Rectal smooth muscle tissue (tissue), 1 donor: ENCODE measurements around the gene ZFP57.

ENCODE experiments used
- H3K27ac ChIP-seq: one replicate; pipeline ENCODE4 v1.7.0; 2013; ENCODE audit warnings: low read depth, low read length, inconsistent platforms
- H3K27me3 ChIP-seq: one replicate; pipeline ENCODE4 v1.7.0; 2013; ENCODE audit warnings: low read length; ENCODE audit not compliant: control insufficient read depth, insufficient read depth
- H3K36me3 ChIP-seq: one replicate; pipeline ENCODE4 v1.7.0; 2013; ENCODE audit warnings: low read length; ENCODE audit not compliant: control insufficient read depth, insufficient read depth
- H3K4me1 ChIP-seq: one replicate; pipeline ENCODE4 v1.7.0; 2013; ENCODE audit warnings: low read length; ENCODE audit not compliant: control insufficient read depth, insufficient read depth
- H3K4me3 ChIP-seq: one replicate; pipeline ENCODE4 v1.7.0; 2013; ENCODE audit warnings: low read length
- H3K9ac ChIP-seq: one replicate; pipeline ENCODE4 v1.7.0; 2013; ENCODE audit warnings: low read length

ZFP57 gene

DNA sequence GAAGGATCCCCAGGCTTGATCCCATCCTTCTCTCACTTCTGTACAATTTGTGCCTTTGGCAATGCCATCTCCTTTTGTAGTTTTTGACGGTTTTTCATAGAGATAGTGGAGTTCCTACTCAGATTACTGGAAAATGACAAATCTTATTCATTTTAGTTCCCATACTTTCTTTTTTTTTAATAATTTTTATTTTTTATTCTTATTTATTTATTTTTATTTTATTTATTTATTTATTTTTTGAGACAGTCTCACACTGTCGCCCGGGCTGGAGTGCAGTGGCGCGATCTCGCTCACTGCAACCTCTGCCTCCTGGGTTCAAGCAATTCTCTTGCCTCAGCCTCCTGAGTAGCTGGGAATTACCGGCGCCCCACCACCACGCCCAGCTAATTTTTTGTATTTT is 43.7 kb downstream of the ZFP57 start:
- Histone ChIP-seq H3K27ac (no peak overlapping the region), H3K27me3 (no peaks in the 10 kb centered on the region), H3K4me1 (no peaks in the 10 kb centered on the region), H3K4me3 (no peak overlapping the region), H3K36me3 (no peaks in the 10 kb centered on the region), H3K9ac (no peak overlapping the region)

DNA sequence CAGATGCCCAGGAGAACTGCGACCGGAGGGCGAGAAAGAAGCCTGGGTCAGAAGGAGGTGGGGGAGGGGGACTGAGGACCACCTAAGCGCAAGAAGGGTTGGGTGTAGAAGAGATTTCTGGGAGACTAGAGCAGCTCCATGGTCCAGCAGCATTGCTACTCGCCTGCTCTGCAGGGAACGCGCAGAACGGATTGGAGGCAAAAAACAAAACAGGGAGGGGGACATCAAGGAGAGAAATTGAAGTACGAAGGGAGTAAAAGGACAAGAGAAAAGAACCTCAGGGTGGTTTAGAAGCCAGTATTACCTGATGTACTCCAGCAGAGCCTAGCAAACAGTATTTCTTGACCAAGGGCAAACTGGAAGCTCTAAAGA is 47.4 kb downstream of the ZFP57 start:
- Histone ChIP-seq H3K27me3 (peaks cover 2% of the 10 kb centered on the region), H3K36me3 (no peaks in the 10 kb centered on the region)

DNA sequence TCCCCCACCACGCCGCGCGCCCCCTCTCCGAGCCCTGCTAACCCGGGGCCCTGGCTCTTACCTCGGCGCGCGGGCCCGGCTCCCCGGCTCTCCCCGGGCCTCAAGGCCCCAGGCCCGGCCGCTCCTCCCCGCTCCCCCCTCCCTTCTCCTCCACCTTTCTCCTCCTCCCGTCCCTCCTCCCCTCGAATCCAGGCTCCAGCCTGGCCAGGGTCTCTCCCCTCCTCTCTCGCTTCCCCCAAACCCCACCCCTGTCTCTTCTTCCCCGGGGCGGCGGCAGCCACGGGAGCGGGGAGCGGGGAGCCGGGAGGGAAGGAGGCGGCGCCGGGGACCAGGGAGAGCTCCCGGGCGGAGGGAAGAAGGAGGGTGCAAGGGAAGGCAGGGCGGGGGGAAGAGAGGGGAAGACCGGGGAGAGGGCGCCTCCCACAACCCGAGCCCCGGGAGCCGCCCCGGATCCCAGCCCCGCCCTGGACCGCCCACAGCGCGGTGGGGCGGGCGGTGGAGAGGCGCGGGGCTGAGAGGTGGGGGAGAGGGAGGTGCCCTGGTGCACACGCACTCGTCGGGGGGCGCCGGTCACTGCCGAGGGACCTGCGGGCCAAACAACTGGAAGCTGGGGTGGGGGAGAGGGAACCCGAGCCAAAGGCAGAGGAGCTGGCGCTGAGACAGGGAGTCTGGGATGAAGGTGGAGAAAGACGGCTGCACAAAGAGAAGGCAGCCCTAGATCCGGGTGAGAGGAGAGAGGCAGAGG is 48.0 kb downstream of the ZFP57 start, which contains the start of gene GABBR1:
TSS of gene GABBR1 (minus strand) at position 395 of the 745 bp plus-strand sequence. CDS start 798 bp downstream, outside the sequence.
- Histone ChIP-seq H3K36me3 (no peaks in the 10 kb centered on the region), H3K4me3 (peak within 1 kb of the TSS; percentile 68), H3K27me3 (peaks cover 2% of the 10 kb centered on the region), H3K27ac (peak within 1 kb of the TSS; percentile 68), H3K9ac (peak within 1 kb of the TSS; percentile 19), H3K4me1 (peaks cover 8% of the 10 kb centered on the region)

More for the DNA sequence above, 47.4 kb downstream of the ZFP57 start:
- Histone ChIP-seq H3K4me1 (peaks cover 8% of the 10 kb centered on the region), H3K4me3 (peak overlapping the region; percentile 68), H3K27ac (peak overlapping the region; percentile 68), H3K9ac (peak overlapping the region; percentile 19)

DNA sequence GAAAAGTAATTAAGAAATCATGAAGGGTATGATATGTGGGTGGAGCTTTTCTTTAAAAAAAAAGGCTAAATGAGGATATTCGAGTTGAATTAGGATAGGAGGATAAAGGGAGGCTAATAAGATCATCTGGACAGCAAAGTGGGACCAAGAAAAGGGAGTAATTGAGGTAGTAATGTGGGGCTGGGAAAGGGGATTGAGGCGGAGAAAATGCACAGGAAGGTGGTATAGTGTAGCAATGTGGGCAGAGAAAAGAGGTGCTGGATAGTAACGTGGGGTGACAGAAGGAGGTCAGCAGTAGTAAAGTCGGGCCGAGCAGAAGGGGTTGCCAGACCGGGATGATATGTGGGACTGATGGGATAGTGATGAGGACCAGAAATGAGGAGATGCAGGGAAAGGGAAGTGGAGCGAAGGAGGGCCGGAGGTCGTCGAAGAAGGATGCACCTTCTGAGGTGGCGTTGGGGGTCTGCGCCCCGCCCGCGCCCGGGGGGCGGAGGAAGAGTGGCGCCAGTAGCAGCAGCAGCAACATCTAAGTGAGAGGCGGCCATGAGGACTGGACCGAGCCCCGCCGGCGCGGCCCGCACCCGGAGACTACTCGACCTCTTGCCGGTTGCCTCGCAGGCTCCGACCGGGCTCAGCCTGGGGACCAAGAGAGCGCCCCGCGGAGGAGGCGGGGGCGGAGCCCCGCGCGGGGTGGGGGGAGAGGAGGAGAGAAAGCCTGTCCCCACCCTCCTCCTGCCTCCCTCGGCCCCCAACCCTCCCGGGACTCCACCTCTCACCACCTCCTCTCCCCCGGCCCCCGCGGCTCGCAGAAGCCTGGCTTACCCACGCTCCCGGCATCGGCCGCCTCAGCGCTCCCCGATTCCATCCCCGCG is 48.9 kb downstream of the ZFP57 start:
- H3K27me3 ChIP-seq: peaks cover 2% of the 10 kb centered on the region
- peak overlapping the region; percentile 63 for H3K4me3 ChIP-seq
- peak overlapping the region; percentile 68 for H3K27ac ChIP-seq
- peaks cover 8% of the 10 kb centered on the region for H3K4me1 ChIP-seq
- H3K36me3 ChIP-seq: no peaks in the 10 kb centered on the region
- no peak overlapping the region for H3K9ac ChIP-seq

DNA sequence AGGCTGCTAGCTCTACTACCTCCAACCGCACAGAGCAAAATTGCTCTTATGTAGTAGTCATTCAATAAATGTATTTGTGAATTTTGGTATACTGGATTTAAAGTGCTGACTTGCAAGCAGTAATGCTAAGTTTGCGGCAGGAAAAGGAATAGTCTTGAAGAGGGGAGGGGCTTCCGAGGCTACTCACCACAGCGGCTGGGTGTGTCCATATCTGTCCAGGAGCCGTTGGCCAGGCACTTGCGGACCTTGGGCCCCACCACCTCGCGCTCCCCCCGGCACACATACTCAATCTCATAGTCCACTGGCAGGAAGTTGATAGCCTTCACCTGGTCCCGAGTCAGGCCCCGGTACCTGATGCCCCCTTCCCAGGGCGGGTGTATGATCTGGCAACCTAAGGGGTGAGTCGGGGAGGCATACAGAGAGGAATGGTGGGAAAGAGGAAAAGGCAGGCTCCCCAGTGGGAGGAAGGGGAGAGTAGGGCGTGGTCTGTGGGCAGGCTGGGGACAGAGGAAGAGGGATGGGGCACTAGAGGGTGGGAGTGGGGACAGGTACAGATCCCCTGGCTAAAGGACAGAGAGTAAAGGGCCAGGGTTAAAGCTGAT is 49.6 kb downstream of the ZFP57 start:
- Histone ChIP-seq H3K27ac (no peak overlapping the region), H3K4me1 (peaks cover 8% of the 10 kb centered on the region), H3K9ac (no peak overlapping the region), H3K27me3 (peaks cover 2% of the 10 kb centered on the region), H3K4me3 (no peak overlapping the region), H3K36me3 (no peaks in the 10 kb centered on the region)

DNA sequence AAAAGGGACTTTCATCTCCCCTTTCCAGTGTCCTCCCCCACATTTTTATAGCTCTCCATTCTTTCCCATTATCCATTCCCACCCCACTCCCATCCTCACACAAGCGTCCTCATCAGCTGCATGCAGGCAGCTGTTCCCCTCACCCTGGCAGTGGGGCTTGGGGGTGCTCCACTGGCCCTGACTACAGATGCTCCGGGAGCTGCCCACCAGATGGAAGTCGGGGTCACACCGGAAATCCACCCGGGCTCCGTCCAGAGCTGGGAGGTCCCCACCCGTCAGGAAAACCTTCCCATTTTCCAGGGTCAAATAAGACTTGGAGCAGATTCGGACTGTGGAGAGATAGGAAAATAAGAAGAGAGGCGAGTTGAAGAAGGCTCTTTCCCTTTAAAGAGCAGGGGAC is 50.6 kb downstream of the ZFP57 start:
- no peak overlapping the region for H3K4me3 ChIP-seq
- peaks cover 8% of the 10 kb centered on the region for H3K4me1 ChIP-seq
- no peak overlapping the region for H3K27ac ChIP-seq
- H3K9ac ChIP-seq: no peak overlapping the region
- H3K27me3 ChIP-seq: peaks cover 2% of the 10 kb centered on the region
- no peaks in the 10 kb centered on the region for H3K36me3 ChIP-seq

DNA sequence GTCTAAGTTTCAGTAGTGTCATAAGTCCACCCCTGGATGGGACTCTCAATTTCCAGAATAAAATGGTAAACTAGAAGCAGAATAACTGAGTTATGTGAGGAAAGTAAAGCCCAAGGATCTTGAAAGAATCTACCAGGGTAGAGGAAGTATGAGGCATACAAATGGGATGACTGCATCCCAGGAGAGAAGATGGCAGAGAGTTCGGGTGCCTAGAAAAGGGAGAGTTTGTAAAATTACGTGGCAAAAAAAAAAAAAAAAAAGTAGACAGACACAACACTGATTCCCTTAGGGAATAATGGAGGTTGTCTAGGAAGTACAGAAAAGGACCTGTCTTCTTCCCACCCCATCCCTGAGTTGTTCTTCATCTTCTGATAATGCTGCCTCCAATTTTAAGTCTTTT is 51.4 kb downstream of the ZFP57 start:
- Histone ChIP-seq H3K9ac (no peak overlapping the region), H3K27ac (no peak overlapping the region), H3K36me3 (no peaks in the 10 kb centered on the region), H3K4me1 (peaks cover 8% of the 10 kb centered on the region), H3K27me3 (peaks cover 2% of the 10 kb centered on the region), H3K4me3 (no peak overlapping the region)

DNA sequence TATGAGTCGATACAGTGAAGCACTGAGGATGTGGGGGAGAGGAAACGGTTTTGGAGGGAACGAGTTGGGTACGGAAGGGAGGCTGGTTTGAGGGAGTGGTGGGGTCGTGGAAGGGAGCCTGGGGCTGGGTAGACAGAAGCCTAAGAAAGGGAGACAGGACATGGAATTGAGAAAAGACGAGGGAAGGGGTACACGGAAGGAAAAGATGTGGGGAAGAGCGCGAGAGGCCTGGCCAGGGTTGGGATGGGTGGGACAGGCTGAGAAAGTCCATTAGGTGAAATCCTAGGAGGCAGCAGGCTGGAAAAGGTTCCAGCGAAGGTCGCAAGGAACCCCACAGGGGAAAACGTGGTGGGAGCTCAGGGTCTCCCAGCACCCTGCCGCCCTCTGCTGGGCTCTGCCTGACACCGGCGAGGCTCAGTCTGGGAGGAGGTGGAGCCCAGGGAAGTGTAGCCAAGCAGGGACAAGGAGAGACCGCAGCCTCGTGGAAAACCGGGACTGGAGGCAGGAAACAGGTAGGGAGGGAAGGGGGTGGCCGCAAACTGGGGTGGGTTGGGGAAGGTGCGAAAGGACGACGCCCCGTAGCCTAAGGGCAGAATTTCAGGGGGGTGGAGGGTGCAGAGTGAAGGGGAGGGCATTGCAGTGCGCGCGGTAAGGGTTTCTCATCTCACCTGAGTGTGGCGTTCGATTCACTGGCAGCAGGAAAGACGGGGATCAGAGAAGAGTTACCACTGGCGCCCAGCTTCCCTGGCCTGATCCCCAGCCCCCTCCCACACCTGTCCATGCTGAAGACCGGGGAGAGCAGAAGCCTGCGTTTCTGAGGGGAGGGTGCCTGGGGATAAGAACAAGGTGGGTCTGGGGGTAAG is 52.3 kb downstream of the ZFP57 start:
- peaks cover 8% of the 10 kb centered on the region for H3K4me1 ChIP-seq
- peaks cover 2% of the 10 kb centered on the region for H3K27me3 ChIP-seq
- peak overlapping the region; percentile 64 for H3K27ac ChIP-seq

DNA sequence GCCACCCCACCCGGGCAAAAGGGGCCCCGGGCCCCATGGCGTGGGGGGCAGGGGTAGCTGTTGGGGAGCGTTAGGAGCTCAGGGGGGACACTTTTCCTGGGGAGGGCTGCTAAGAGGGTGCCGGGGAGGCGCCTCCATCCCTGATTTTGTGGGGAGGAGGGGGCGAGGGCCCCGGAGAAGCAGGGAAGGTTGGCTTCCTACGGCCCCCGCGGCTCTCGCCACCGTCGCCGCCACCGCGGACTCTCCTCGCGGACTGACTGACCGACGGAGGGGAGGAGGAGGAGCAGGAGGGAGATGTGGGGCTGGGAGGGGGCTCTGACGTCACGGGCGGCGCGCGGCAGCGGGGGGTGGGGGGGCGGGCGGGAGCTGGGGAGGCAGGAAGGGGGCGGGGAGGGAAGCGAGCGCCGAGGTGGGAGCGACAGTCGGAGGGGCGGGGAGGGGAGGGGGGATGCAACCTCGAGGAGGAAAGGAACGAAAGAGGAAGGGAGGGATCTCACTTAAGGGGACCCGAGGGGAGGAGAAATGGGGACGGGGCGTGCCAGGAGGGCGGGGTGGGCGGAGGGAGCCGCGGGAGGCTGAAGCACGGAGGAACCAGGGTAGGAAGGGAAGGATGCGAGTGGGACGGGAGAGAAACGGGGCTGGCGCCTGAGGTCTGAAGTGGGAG is 53.1 kb downstream of the ZFP57 start:
- Histone ChIP-seq H3K4me3 (peak overlapping the region; percentile 69), H3K27me3 (peaks cover 2% of the 10 kb centered on the region), H3K36me3 (peaks cover 3% of the 10 kb centered on the region), H3K27ac (peak overlapping the region; percentile 64), H3K9ac (no peak overlapping the region), H3K4me1 (peaks cover 8% of the 10 kb centered on the region)

More for the DNA sequence above, 52.3 kb downstream of the ZFP57 start:
- peaks cover 1% of the 10 kb centered on the region for H3K36me3 ChIP-seq
- peak overlapping the region; percentile 67 for H3K4me3 ChIP-seq
- H3K9ac ChIP-seq: peak overlapping the region; percentile 40

DNA sequence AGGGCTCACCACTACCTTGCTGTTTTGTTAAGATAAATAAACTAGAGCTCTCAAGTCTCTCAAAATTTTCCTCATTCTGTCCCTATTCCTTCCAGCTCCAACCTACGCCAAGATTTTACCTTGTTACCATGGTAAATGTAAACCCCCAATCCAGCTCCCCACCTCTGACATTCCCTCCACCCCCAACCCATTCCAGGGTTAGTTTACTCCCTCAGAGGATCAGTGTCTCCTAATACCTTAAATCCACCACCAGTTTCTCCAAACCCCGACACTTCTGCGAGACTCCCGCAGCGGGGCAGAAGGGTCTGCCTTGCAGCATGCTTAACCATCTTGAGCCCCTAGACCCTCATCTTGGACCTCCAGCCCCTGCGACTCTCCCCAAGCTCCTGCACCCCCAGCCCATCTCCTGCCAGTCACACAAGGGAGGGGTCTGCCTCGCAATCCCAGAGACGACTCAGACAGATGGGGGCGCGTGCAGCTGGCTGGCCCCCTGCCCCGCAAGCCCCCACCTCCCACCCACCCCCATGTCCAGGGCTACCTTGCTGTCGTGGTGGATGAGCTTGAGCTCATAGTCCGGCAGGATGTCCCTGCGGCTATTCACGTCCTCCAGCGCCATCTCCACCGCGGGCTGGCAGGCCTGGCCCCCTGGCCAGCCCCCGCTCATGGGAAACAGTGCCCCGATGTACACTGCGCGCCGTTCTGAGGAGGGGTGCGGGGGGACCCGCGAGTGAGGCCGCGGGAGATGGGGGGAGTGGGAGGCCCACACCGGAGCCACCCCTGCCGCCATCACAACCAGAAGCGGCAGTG is 53.8 kb downstream of the ZFP57 start:
- Histone ChIP-seq H3K27ac (no peak overlapping the region), H3K4me1 (peaks cover 8% of the 10 kb centered on the region), H3K4me3 (peak overlapping the region; percentile 69), H3K27me3 (peaks cover 2% of the 10 kb centered on the region), H3K9ac (no peak overlapping the region), H3K36me3 (peaks cover 3% of the 10 kb centered on the region)
